GM12878 (cell line): ENCODE results near the gene APOC4.

Experiments used
- BACH1 ChIP-seq: fragments of 450-650 bp; IDR thresholded peaks from 2 replicates; pipeline ENCODE4 v1.6.1; 2017; ENCODE audit warnings: mild to moderate bottlenecking, borderline replicate concordance
- CTCF ChIP-seq, 3 experiments: IDR thresholded peaks in 2 of 3; conservative IDR thresholded peaks in 1 of 3; 2 replicates each; pipeline ENCODE4 v1.5.1; 2011; ENCODE audit warnings: low read depth in 3 of 3, low read length in 3 of 3, mild to moderate bottlenecking in 3 of 3, control low read depth in 2 of 3, moderate library complexity in 2 of 3, inconsistent platforms in 1 of 3, mixed read lengths in 1 of 3; ENCODE audit not compliant: control insufficient read depth in 2 of 3, insufficient read depth in 1 of 3; ENCODE audit errors: extremely low read depth in 1 of 3
- EP300 ChIP-seq, 2 experiments: fragments of 150-350 bp in 1 of 2; IDR thresholded peaks; 2 replicates each; pipeline ENCODE4 v1.6.1; 2011 to 2012; ENCODE audit warnings: low read depth in 2 of 2, low read length in 2 of 2, borderline replicate concordance in 1 of 2, improper control_type of control experiment in 1 of 2, inconsistent platforms in 1 of 2; ENCODE audit not compliant: control insufficient read depth in 1 of 2
- EZH2 ChIP-seq: IDR thresholded peaks from 2 replicates; pipeline ENCODE4 v1.6.1; 2012; ENCODE audit warnings: low read depth, mild to moderate bottlenecking, control low read depth, inconsistent platforms, low read length, borderline replicate concordance; ENCODE audit not compliant: control insufficient read depth
- FOS ChIP-seq: IDR thresholded peaks from 3 replicates; pipeline ENCODE4 v1.6.1; 2011; ENCODE audit warnings: borderline replicate concordance; ENCODE audit not compliant: insufficient read length; ENCODE audit errors: extremely low read depth
- FOXK2 ChIP-seq: fragments of 450-650 bp; IDR thresholded peaks from 2 replicates; pipeline ENCODE4 v1.6.1; 2017; ENCODE audit warnings: mild to moderate bottlenecking, moderate library complexity
- HDAC6 ChIP-seq: fragments of 200-600 bp; sonication (generic); IDR thresholded peaks from one replicate; pipeline ENCODE4 v1.8.0; 2017; ENCODE audit warnings: antibody characterized with exemption; ENCODE audit not compliant: unreplicated experiment
- REST ChIP-seq: IDR thresholded peaks from 2 replicates; pipeline ENCODE4 v1.6.1; 2012; ENCODE audit warnings: mild to moderate bottlenecking, low read depth, low read length
- SIX5 ChIP-seq: IDR thresholded peaks from 2 replicates; pipeline ENCODE4 v1.6.1; 2011; ENCODE audit warnings: mild to moderate bottlenecking, low read depth, low read length, moderate library complexity; ENCODE audit not compliant: severe bottlenecking
- STAT1 ChIP-seq: fragments of 450-650 bp; conservative IDR thresholded peaks from 2 replicates; pipeline ENCODE4 v1.6.1; 2014; ENCODE audit warnings: antibody characterized with exemption, mild to moderate bottlenecking
- SUZ12 ChIP-seq: fragments of 200-600 bp; sonication (generic); IDR thresholded peaks from one replicate; pipeline ENCODE4 v1.6.1; 2018; ENCODE audit warnings: antibody characterized with exemption, mild to moderate bottlenecking; ENCODE audit not compliant: unreplicated experiment

DNA sequence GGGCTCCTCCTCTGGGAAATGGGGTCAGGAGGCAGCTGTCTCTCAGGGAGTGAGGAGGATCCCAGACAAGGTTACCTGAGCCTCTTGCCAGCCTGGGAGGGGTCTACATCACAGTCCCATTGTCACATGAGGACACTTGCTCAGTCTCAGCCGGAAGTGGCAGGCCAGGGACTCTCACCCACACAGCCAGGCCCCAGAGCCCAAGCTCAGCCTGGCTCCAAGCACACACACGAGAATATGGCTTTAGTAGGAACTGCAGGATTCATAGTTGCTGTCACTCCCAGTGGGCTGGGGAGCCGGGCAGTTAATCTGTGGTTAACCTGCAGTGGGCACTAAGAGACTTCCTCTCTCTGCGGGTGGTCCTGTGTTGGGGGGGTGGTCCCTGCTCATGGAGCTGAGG, 43.4 kb downstream of the APOC4 start:
- TF ChIP-seq EP300 (IDR thresholded peaks at IDR 0.05; ENCODE audit: borderline replicate concordance in 1 of 2, control insufficient read depth in 1 of 2, low read depth in 2 of 2, low read length in 2 of 2) (no peak), SIX5 (no peak), EZH2 (no peak), STAT1 (no peak), FOS (no peak), CTCF (IDR thresholded peaks at IDR 0.05 in 2 of 3, conservative IDR thresholded peaks at IDR 0.05 in 1 of 3; ENCODE audit: control insufficient read depth in 2 of 3, extremely low read depth in 1 of 3, insufficient read depth in 1 of 3, low read depth in 3 of 3, low read length in 3 of 3) (no peak), FOXK2 (no peak), REST (no peak), SUZ12 (no peak), BACH1 (no peak), HDAC6 (no peak)
